Psoas muscle (tissue), 8 donors: Measurements from ENCODE around the gene PROK1. TPM values are rescaled to one million over a fixed set of nuclear protein-coding genes. Genes with fewer than 3 reads are reported as not detected.

Experiments
- ATAC-seq, 4 donors: fragments of 200-7000 bp; cut with Tn5 transposase; one replicate each; pipeline ENCODE4 v1.9.1; 2020; ENCODE audit warnings: moderate library complexity in 3 of 4, mild to moderate bottlenecking in 2 of 4
- DNase-seq, 2 donors: peaks; one replicate each; pipeline ENCODE4 v3.0.0-alpha.2; 2020
- H3K27ac ChIP-seq: fragments of 200-600 bp; one replicate; pipeline ENCODE4 v1.8.0; 2022
- H3K27me3 ChIP-seq, 3 donors: fragments of 200-600 bp in 1 of 3; one replicate each; pipeline versions ENCODE4 v1.6.1 to v1.8.0; 2013 to 2022; ENCODE audit warnings: low read length in 2 of 3, mild to moderate bottlenecking in 2 of 3, moderate library complexity in 1 of 3; ENCODE audit not compliant: insufficient read depth in 3 of 3
- H3K36me3 ChIP-seq, 2 donors: fragments of 200-600 bp in 1 of 2; one replicate each; pipeline versions ENCODE4 v1.6.1 to v1.8.0; 2013 to 2022; ENCODE audit warnings: low read depth in 1 of 2, mild to moderate bottlenecking in 1 of 2, moderate library complexity in 1 of 2; ENCODE audit not compliant: insufficient read depth in 1 of 2
- H3K4me1 ChIP-seq: fragments of 200-600 bp; one replicate; pipeline ENCODE4 v1.8.0; 2022
- H3K4me3 ChIP-seq: fragments of 200-600 bp; one replicate; pipeline ENCODE4 v1.8.0; 2022; ENCODE audit warnings: mild to moderate bottlenecking
- H3K9me3 ChIP-seq: fragments of 200-600 bp; one replicate; pipeline ENCODE4 v1.8.0; 2022
- CTCF ChIP-seq: fragments of 200-600 bp; IDR thresholded peaks from one replicate; pipeline ENCODE4 v1.8.0; 2022; ENCODE audit warnings: antibody characterized with exemption
- WGBS, 3 donors: extraction: QIAGEN DNeasy Blood & Tissue Kit; methylation state at CpG; one replicate each; pipeline versions ENCODE4 v1.1.6 to v1.1.7; 2013; 5-methylcytosine and 5-hydroxymethylcytosine counted together
- intact Hi-C, 2 donors: fragments of 100-400 bp; cut with DNase I; formaldehyde crosslinking; loops; one replicate each; pipeline versions ENCODE4 v1.11.0 to v1.14.2; 2022
- polyA plus RNA-seq, 3 donors: library from polyadenylated mRNA; stranded (reverse); fragments of 200-250 nt; gene quantifications; one replicate each; pipeline ENCODE4 v1.2.3, GENCODE V29; 2013
- total RNA-seq, 4 donors: library from RNA; stranded (reverse); fragmentation: NEBNext Ultra II Directional in 2 of 4; extraction: Animal tissue kit (Norgen Biotek cat#: 25700) in 2 of 4; gene quantifications; one replicate each; pipeline versions ENCODE4 v1.2.1 to v1.2.4, GENCODE V29; 2021 to 2023
- donor health status: healthy with polysubstance abuse.
- donor health status: DM: no; HTN: no; CAD: no; lungs with moderate emphysema.
- donor health status: Bipolar disorder and iron deficiency.
- donor health status: healthy.
- donor health status: DM: yes; HTN: yes; CAD: no.
- donor health status: DM: no; HTN: no; CAD: no.
- donor health status: DM: no; HTN: no; CAD: no.
- donor health status: DM: yes; HTN: yes; CAD: no.

Gene PROK1
- total and polyA plus RNA-seq, 7 donors = 0.15 to 15.0 (median 0.22) TPM; not detected in 1

- Histone ChIP-seq H3K36me3 (no peaks in the 10 kb centered on the region), H3K4me1 (no peaks in the 10 kb centered on the region), H3K9me3 (no peaks in the 10 kb centered on the region), H3K27me3 (no peaks in the 10 kb centered on the region), H3K27ac (no peak overlapping the region), H3K4me3 (no peak overlapping the region)
- no peak for TF ChIP-seq CTCF
- intact Hi-C loops = no loop called here
- DNase-seq (no peak), ATAC-seq (no peak)
- WGBS, 3 donors = 86 to 95% (median 91%) methylated on average over 15 of the region's 15 CpGs
Measured at GRCh38 chr1:110489406-110489805, 38.5 kb downstream of the PROK1 start.

GRCh38 chr1:110489973-110490542 lies 39.1 kb downstream of the PROK1 start:
- Histone ChIP-seq H3K9me3 (no peaks in the 10 kb centered on the region), H3K4me3 (no peak overlapping the region), H3K36me3 (no peaks in the 10 kb centered on the region), H3K27ac (no peak overlapping the region), H3K4me1 (no peaks in the 10 kb centered on the region), H3K27me3 (no peaks in the 10 kb centered on the region)
- intact Hi-C loops = loop anchor here in 1 of 2 donors (10.0 kb wide), 2 partner anchors 75 to 285 kb away; no protein-coding TSS in a partner anchor
- no peak for TF ChIP-seq CTCF
- ATAC-seq (no peak), DNase-seq (no peak)
- 82 to 86% (median 85%) methylated on average over 14 of the region's 14 CpGs for WGBS, 3 donors

- TF ChIP-seq CTCF = no peak
- Histone ChIP-seq H3K27me3 (no peaks in the 10 kb centered on the region), H3K4me3 (no peak overlapping the region), H3K4me1 (no peaks in the 10 kb centered on the region), H3K27ac (no peak overlapping the region), H3K9me3 (no peaks in the 10 kb centered on the region), H3K36me3 (no peaks in the 10 kb centered on the region)
- ATAC-seq (no peak), DNase-seq (no peak)
- intact Hi-C loops = loop anchor here in 1 of 2 donors (10.0 kb wide), 2 partner anchors 76 to 286 kb away; no protein-coding TSS in a partner anchor
- WGBS, 3 donors = 69 to 78% (median 71%) methylated on average over 11 of the region's 11 CpGs
Measured at GRCh38 chr1:110490791-110491451, 40.0 kb downstream of the PROK1 start.

GRCh38 chr1:110492573-110492972 lies 41.6 kb downstream of the PROK1 start:
- ATAC-seq (no peak), DNase-seq (no peak)
- 72 to 86% (median 74%) methylated on average over 7 of the region's 7 CpGs for WGBS, 3 donors

More at GRCh38 chr1:110492573-110492972, 41.6 kb downstream of the PROK1 start:
- no peaks in the 10 kb centered on the region for H3K4me1 ChIP-seq
- H3K27me3 ChIP-seq = no peaks in the 10 kb centered on the region
- no peaks in the 10 kb centered on the region for H3K36me3 ChIP-seq
- H3K27ac ChIP-seq = no peak overlapping the region
- intact Hi-C loops = loop anchor here in 1 of 2 donors (10.0 kb wide), 2 partner anchors 78 to 288 kb away; no protein-coding TSS in a partner anchor
- H3K9me3 ChIP-seq = no peaks in the 10 kb centered on the region
- no peak overlapping the region for H3K4me3 ChIP-seq
- TF ChIP-seq CTCF = no peak
